OCI-LY3 (cell line): ENCODE results near the gene TNFAIP8L3.

ENCODE experiments used
- H2AFZ ChIP-seq: fragments of 200-600, 300-600 bp; shearing (Covaris generic); 2 replicates; pipeline ENCODE4 v1.6.0; 2014; ENCODE audit warnings: antibody characterized with exemption, low read depth, low read length
- H3K27ac ChIP-seq: fragments of 200-600, 300-600 bp; sonication (generic); 2 replicates; pipeline ENCODE4 v1.5.1; 2014; ENCODE audit warnings: mild to moderate bottlenecking, low read length, moderate library complexity, mixed read lengths
- H3K27me3 ChIP-seq: fragments of 200-600, 300-600 bp; sonication (generic); 2 replicates; pipeline ENCODE4 v1.6.1; 2014; ENCODE audit warnings: low read depth, low read length, mixed read lengths
- H3K36me3 ChIP-seq: fragments of 200-600, 300-600 bp; sonication (generic); replicated peaks from 2 replicates; pipeline ENCODE3; 2014; ENCODE audit warnings: low read depth, low read length, mixed read lengths
- H3K4me1 ChIP-seq: fragments of 300-600, 200-600 bp; sonication (generic); 2 replicates; pipeline ENCODE4 v1.6.1; 2014; ENCODE audit warnings: low read length, mixed read lengths
- H3K4me2 ChIP-seq: fragments of 200-600, 300-600 bp; sonication (generic); 2 replicates; pipeline ENCODE4 v1.6.1; 2014; ENCODE audit warnings: low read length, mixed read lengths
- H3K4me3 ChIP-seq: fragments of 300-600, 200-600 bp; sonication (generic); 2 replicates; pipeline ENCODE4 v1.5.1; 2014; ENCODE audit warnings: antibody characterized with exemption, mild to moderate bottlenecking, low read length, moderate library complexity
- H3K79me2 ChIP-seq: fragments of 300-600, 200-600 bp; shearing (Covaris generic); 2 replicates; pipeline ENCODE4 v1.6.1; 2014; ENCODE audit warnings: mild to moderate bottlenecking, low read length, mixed read lengths
- H3K9ac ChIP-seq: fragments of 300-600, 200-600 bp; shearing (Covaris generic); 2 replicates; pipeline ENCODE4 v1.6.0; 2014; ENCODE audit warnings: mild to moderate bottlenecking, low read length, moderate library complexity
- H3K9me3 ChIP-seq: fragments of 200-600, 300-600 bp; shearing (Covaris generic); 2 replicates; pipeline ENCODE4 v1.6.1; 2014; ENCODE audit warnings: low read length, mixed read lengths; ENCODE audit not compliant: insufficient read depth
- H4K20me1 ChIP-seq: fragments of 200-600, 300-600 bp; sonication (generic); 2 replicates; pipeline ENCODE4 v1.6.1; 2016; ENCODE audit warnings: low read length, mixed read lengths; ENCODE audit not compliant: insufficient read depth
- EZH2phosphoT487 ChIP-seq: fragments of 200-600 bp; shearing (Covaris generic); IDR thresholded peaks from 2 replicates; pipeline ENCODE4 v1.6.1; 2018; ENCODE audit warnings: antibody characterized with exemption, mixed run types, low read depth
- TF ChIP-seq, protein P1 (sequence below): fragments of 200-600, 300-600 bp; sonication (generic); IDR thresholded peaks from 2 replicates; pipeline ENCODE4 v1.5.1; 2014; ENCODE audit warnings: antibody characterized with exemption, low read length, low read depth

Gene TNFAIP8L3

DNA sequence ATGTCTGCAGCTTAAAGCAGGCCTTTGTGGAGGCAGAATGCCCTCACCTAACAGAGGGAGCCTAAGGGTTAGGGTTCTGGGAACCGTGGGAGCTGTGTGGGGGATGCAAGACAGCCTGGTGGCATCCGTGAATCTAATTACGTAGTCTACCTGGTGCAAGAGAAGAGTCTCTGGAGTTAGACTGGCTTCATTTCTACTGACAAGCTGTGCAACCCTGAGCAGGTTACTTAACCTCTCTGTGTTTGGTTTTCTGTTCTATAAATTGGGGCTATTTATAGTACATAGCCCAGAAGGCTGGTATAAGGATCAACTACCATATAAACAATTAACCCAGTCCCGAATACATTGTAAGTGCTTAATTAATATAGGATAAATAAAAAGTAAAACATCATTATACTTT lies 8.3 kb downstream of the TNFAIP8L3 start:
- H3K4me3 ChIP-seq: no peak overlapping the region
- no peak overlapping the region for H3K9ac ChIP-seq
- H4K20me1 ChIP-seq: no peaks in the 10 kb centered on the region
- H3K27ac ChIP-seq: no peak overlapping the region
- TF ChIP-seq EZH2phosphoT487: no peak
- TF ChIP-seq, protein P1, sequence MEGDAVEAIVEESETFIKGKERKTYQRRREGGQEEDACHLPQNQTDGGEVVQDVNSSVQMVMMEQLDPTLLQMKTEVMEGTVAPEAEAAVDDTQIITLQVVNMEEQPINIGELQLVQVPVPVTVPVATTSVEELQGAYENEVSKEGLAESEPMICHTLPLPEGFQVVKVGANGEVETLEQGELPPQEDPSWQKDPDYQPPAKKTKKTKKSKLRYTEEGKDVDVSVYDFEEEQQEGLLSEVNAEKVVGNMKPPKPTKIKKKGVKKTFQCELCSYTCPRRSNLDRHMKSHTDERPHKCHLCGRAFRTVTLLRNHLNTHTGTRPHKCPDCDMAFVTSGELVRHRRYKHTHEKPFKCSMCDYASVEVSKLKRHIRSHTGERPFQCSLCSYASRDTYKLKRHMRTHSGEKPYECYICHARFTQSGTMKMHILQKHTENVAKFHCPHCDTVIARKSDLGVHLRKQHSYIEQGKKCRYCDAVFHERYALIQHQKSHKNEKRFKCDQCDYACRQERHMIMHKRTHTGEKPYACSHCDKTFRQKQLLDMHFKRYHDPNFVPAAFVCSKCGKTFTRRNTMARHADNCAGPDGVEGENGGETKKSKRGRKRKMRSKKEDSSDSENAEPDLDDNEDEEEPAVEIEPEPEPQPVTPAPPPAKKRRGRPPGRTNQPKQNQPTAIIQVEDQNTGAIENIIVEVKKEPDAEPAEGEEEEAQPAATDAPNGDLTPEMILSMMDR: no peak
- no peaks in the 10 kb centered on the region for H3K9me3 ChIP-seq
- H3K4me2 ChIP-seq: no peak overlapping the region
- H3K36me3 ChIP-seq: no peaks in the 10 kb centered on the region
- H3K4me1 ChIP-seq: no peaks in the 10 kb centered on the region
- no peak overlapping the region for H2AFZ ChIP-seq
- H3K27me3 ChIP-seq: peaks cover 32% of the 10 kb centered on the region
- no peaks in the 10 kb centered on the region for H3K79me2 ChIP-seq

DNA sequence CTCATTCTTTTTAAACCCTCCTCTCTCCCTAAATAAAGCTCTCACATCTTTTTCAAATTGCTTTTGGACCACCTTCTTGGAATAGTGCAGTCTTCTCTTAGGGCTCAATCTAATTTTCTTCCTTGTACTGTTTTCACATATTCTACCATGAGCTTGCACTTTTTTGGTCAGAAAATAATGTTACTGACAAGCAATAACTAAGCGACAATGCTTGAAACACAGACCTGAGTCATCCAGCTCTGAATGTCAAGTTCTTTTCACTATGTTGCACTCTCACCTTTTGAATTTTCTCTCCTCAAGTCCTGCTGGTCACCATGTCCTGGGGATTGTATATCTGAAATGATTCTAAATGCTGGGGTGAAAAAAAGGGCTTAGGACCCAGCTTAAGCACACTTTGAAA lies 8.9 kb downstream of the TNFAIP8L3 start:
- Histone ChIP-seq H3K79me2 (no peaks in the 10 kb centered on the region), H3K36me3 (no peaks in the 10 kb centered on the region), H3K9ac (no peak overlapping the region), H3K27ac (no peak overlapping the region), H3K4me2 (no peak overlapping the region), H3K9me3 (no peaks in the 10 kb centered on the region), H4K20me1 (no peaks in the 10 kb centered on the region), H3K4me1 (no peaks in the 10 kb centered on the region), H3K4me3 (no peak overlapping the region), H2AFZ (no peak overlapping the region), H3K27me3 (peaks cover 26% of the 10 kb centered on the region)
- TF ChIP-seq, protein P1: no peak
- no peak for TF ChIP-seq EZH2phosphoT487

DNA sequence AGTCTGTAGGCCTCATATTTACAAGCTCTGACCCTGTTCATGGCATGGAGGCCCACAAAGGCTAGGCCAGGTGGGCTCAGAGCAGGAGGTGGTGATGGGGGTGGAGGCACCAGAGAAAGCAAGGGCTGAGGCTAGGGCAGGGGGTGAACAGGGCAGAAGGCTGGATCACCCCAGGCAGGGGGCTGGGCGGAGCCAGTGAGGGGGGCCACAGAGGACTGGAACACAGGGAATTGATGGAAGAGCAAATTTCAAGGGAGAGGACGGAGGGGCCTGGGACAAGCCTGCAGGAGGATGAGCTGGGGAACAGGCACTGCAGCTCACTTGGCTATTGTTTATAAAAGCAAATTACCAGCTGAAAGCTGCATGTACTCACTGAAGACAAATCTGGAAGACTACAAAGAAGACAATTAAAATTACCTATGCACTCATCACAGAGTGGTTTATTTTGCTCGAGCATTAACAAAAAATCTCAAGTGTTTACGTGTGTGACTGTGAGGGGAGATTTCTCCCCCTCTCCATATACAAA lies 11.0 kb downstream of the TNFAIP8L3 start:
- Histone ChIP-seq H3K9ac (no peak overlapping the region), H3K36me3 (no peaks in the 10 kb centered on the region), H3K79me2 (no peaks in the 10 kb centered on the region), H4K20me1 (no peaks in the 10 kb centered on the region), H2AFZ (no peak overlapping the region), H3K4me3 (no peak overlapping the region), H3K9me3 (no peaks in the 10 kb centered on the region), H3K27ac (no peak overlapping the region), H3K4me2 (no peak overlapping the region), H3K4me1 (no peaks in the 10 kb centered on the region), H3K27me3 (peaks cover 7% of the 10 kb centered on the region; the same call in 1 of the 2 replicates)
- TF ChIP-seq, protein P1: no peak
- no peak for TF ChIP-seq EZH2phosphoT487

DNA sequence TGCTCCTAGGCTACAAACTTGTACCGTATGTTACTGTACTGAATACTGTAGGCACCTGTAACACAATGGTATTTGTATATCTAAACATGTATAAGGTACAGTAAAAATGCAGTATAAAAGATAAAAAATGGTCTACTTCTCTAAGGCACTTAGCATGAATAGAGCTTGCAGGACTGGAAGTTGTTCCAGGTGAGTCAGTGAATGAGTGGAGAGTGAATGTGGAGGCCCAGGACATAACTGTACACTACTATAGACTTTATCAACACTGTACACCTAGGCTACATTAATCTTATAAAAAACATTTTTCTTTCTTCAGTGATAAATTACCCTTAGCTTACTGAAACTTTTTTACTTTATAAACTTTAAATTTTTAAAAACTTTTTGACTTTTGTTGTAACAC lies 12.5 kb downstream of the TNFAIP8L3 start:
- Histone ChIP-seq H3K9me3 (no peaks in the 10 kb centered on the region), H3K9ac (no peak overlapping the region), H3K4me1 (peaks cover 6% of the 10 kb centered on the region), H4K20me1 (no peaks in the 10 kb centered on the region), H3K36me3 (no peaks in the 10 kb centered on the region), H3K4me2 (no peak overlapping the region), H3K27me3 (no peaks in the 10 kb centered on the region), H3K27ac (no peak overlapping the region), H3K79me2 (no peaks in the 10 kb centered on the region), H2AFZ (no peak overlapping the region), H3K4me3 (no peak overlapping the region)
- TF ChIP-seq, protein P1: no peak
- TF ChIP-seq EZH2phosphoT487: no peak
